ENCODE results near the gene ITSN1. TPM values are rescaled to one million over a fixed set of nuclear protein-coding genes. Genes with fewer than 3 reads are reported as not detected.

ITSN1 gene
- total and polyA plus RNA-seq, 2 donors from 2014 or later = 8.1 to 42.5 TPM

- Histone ChIP-seq H3K9ac (ENCODE audit: low read length in 3 of 3) (no peak overlapping the region), H3K36me3 (ENCODE audit: control insufficient read depth in 2 of 3, insufficient read depth in 3 of 3, low read length in 3 of 3) (no peaks in the 10 kb centered on the region), H3K27me3 (ENCODE audit: control insufficient read depth, insufficient read depth, low read length) (no peaks in the 10 kb centered on the region), H3K9me3 (ENCODE audit: control insufficient read depth in 2 of 3, insufficient read depth in 1 of 3, low read length in 3 of 3) (peaks cover 0 to 3% (median 3%) of the 10 kb centered on the region in 3 donors), H3K4me3 (ENCODE audit: low read length in 3 of 3) (no peak overlapping the region), H3K4me1 (ENCODE audit: control insufficient read depth in 2 of 3, insufficient read depth in 2 of 3, low read depth in 1 of 3, low read length in 3 of 3) (peaks cover 0 to 8% (median 0%) of the 10 kb centered on the region in 3 donors), H3K27ac (ENCODE audit: low read depth in 2 of 2, low read length in 2 of 2) (no peak overlapping the region)
- intact Hi-C loops (cut with DNase I) = no loop called here
- FAIRE-seq = no peak
- DNase-seq = no peak
- TF ChIP-seq, protein P1, sequence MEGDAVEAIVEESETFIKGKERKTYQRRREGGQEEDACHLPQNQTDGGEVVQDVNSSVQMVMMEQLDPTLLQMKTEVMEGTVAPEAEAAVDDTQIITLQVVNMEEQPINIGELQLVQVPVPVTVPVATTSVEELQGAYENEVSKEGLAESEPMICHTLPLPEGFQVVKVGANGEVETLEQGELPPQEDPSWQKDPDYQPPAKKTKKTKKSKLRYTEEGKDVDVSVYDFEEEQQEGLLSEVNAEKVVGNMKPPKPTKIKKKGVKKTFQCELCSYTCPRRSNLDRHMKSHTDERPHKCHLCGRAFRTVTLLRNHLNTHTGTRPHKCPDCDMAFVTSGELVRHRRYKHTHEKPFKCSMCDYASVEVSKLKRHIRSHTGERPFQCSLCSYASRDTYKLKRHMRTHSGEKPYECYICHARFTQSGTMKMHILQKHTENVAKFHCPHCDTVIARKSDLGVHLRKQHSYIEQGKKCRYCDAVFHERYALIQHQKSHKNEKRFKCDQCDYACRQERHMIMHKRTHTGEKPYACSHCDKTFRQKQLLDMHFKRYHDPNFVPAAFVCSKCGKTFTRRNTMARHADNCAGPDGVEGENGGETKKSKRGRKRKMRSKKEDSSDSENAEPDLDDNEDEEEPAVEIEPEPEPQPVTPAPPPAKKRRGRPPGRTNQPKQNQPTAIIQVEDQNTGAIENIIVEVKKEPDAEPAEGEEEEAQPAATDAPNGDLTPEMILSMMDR (IDR thresholded peaks at IDR 0.05; ENCODE audit: borderline replicate concordance, extremely low read depth, insufficient read depth) = no peak
These were observed 110.0 kb downstream of the ITSN1 start for GRCh38 chr21:33752260-33752659.

DNA sequence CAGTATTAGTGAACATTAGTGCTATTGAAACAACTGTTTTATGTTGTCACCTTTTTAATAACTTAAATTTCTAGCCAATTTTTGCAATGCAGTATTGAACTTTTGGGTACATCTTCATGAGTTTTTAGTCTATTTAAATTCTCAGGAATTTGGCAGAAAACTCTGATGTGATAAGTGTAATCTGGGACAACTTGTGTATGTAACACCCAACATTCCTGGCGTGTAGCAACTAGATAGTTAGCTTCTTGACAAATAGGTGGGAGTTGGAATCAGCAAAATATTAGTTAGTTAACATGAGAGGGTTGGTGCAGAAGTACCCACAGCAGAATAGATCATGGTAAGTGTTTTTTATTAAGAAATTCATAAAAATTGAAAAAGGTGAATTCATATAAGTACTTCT is 111.6 kb downstream of the ITSN1 start:
- no peak for DNase-seq
- Histone ChIP-seq H3K9ac (ENCODE audit: low read length in 3 of 3) (no peak overlapping the region), H3K4me1 (ENCODE audit: control insufficient read depth in 2 of 3, insufficient read depth in 2 of 3, low read depth in 1 of 3, low read length in 3 of 3) (peaks cover 0 to 8% (median 0%) of the 10 kb centered on the region in 3 donors), H3K9me3 (ENCODE audit: control insufficient read depth in 2 of 3, insufficient read depth in 1 of 3, low read length in 3 of 3) (no peaks in the 10 kb centered on the region), H3K27me3 (ENCODE audit: control insufficient read depth, insufficient read depth, low read length) (no peaks in the 10 kb centered on the region), H3K36me3 (ENCODE audit: control insufficient read depth in 2 of 3, insufficient read depth in 3 of 3, low read length in 3 of 3) (no peaks in the 10 kb centered on the region), H3K4me3 (ENCODE audit: low read length in 3 of 3) (no peak overlapping the region), H3K27ac (ENCODE audit: low read depth in 2 of 2, low read length in 2 of 2) (no peak overlapping the region)
- FAIRE-seq = no peak
- intact Hi-C loops (cut with DNase I) = no loop called here
- TF ChIP-seq, protein P1 (IDR thresholded peaks at IDR 0.05; ENCODE audit: borderline replicate concordance, extremely low read depth, insufficient read depth) = no peak

DNA sequence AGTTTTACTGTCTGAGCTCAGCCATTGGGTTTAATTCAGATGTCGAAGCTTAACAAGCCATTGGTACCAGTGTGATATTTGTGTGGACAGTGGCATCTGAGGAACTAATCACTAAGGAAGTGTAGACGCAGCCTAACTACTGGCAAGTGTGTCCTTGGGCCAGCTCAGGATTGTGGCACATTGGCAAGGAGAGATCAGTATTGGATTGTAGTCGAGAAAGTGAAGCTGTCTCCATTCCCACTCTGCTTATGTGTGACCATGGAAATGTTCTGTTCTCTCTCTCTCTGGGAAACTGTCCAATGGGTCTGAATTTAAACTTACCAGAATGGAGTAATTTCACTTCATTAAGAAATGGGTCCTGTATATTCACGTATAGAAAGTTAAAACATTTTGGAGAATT is 112.2 kb downstream of the ITSN1 start:
- Histone ChIP-seq H3K9me3 (ENCODE audit: control insufficient read depth in 2 of 3, insufficient read depth in 1 of 3, low read length in 3 of 3) (no peaks in the 10 kb centered on the region), H3K27me3 (ENCODE audit: control insufficient read depth, insufficient read depth, low read length) (no peaks in the 10 kb centered on the region), H3K4me3 (ENCODE audit: low read length in 3 of 3) (no peak overlapping the region), H3K36me3 (ENCODE audit: control insufficient read depth in 2 of 3, insufficient read depth in 3 of 3, low read length in 3 of 3) (no peaks in the 10 kb centered on the region), H3K4me1 (ENCODE audit: control insufficient read depth in 2 of 3, insufficient read depth in 2 of 3, low read depth in 1 of 3, low read length in 3 of 3) (peaks cover 0 to 8% (median 2%) of the 10 kb centered on the region in 3 donors), H3K9ac (ENCODE audit: low read length in 3 of 3) (no peak overlapping the region), H3K27ac (ENCODE audit: low read depth in 2 of 2, low read length in 2 of 2) (no peak overlapping the region)
- DNase-seq (no peak), FAIRE-seq (no peak)
- intact Hi-C loops (cut with DNase I) = no loop called here
- TF ChIP-seq, protein P1 (IDR thresholded peaks at IDR 0.05; ENCODE audit: borderline replicate concordance, extremely low read depth, insufficient read depth) = no peak

DNA sequence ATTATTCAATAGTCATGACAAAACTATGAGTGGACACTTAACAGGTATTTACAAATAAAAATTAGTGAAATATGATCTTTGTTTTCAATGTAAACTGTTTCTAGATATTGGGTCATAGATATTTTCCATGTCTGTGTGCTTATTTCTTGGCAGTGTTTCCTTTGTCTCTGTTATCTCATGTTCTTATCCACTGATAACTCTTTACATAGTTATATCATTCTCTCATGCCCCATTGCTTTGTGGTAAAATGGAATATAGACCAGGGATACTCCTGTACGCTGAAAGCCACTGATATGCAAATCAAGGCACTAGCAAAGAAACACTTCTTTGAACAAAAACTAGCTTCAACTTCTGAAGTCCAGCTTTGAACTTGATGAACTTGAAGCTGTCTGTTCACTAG is 113.1 kb downstream of the ITSN1 start:
- intact Hi-C loops (cut with DNase I) = no loop called here
- no peak for FAIRE-seq
- no peak overlapping the region for H3K9ac ChIP-seq (ENCODE audit: low read length in 3 of 3)
- H3K9me3 ChIP-seq (ENCODE audit: control insufficient read depth in 2 of 3, insufficient read depth in 1 of 3, low read length in 3 of 3) = no peaks in the 10 kb centered on the region
- no peaks in the 10 kb centered on the region for H3K36me3 ChIP-seq (ENCODE audit: control insufficient read depth in 2 of 3, insufficient read depth in 3 of 3, low read length in 3 of 3)
- TF ChIP-seq, protein P1 (IDR thresholded peaks at IDR 0.05; ENCODE audit: borderline replicate concordance, extremely low read depth, insufficient read depth) = no peak
- no peaks in the 10 kb centered on the region for H3K27me3 ChIP-seq (ENCODE audit: control insufficient read depth, insufficient read depth, low read length)
- DNase-seq = no peak
- H3K4me3 ChIP-seq (ENCODE audit: low read length in 3 of 3) = no peak overlapping the region
- H3K4me1 ChIP-seq (ENCODE audit: control insufficient read depth in 2 of 3, insufficient read depth in 2 of 3, low read depth in 1 of 3, low read length in 3 of 3) = peaks cover 0 to 2% (median 0%) of the 10 kb centered on the region in 3 donors
- H3K27ac ChIP-seq (ENCODE audit: low read depth in 2 of 2, low read length in 2 of 2) = no peak overlapping the region
